ENCODE measurements around the gene TTLL8.

The TTLL8 gene

DNA sequence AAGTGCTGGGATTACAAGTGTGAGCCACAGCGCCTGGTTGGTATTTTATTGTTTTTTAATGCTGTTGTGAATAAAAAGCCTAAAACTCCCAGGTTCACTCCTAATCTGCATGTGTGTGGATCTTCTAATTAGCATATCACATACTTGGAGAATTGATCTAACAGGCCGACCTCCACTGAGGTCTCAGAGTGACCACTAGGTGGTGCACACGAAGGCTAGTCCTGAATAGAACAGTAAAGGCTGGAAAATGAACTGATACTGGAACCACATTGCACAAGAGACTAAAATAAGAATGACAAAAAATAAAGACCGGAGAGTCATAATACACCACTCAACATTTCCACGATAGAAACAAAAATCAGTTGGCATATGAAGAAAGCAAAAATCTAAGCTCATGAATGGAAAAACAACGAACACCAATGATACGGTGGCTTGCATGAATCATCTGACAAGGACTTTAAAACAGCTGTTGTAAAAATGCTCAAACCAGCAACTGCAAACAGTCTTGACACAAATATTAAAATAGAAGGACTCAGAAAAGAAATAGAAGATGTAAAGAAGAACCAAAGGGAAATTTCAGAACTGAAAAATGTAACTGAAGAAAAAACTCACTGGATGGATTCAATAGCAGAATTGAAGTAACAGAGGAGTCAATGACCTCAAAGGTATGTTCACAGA, 78.4 kb downstream of the TTLL8 start:
- DNase-seq = no peak

DNA sequence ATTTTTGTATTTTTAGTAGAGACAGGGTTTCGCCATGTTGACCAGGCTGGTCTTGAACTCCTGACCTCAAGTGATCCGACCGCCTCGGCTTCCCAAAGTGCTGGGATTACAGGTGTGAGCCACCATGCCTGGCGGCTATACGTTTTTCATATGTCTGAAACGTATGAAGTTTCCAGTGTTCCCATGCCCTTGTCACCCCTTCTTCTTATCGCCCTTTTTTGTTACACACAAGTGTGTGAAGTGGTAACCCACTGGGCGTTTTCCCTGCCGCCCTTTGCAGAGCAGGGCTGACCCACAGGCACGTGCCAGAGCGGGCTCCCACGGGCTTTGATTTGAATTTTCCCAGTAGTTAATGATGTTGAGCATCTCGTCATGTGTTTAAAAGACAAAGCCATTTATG, 80.5 kb downstream of the TTLL8 start:
- no peak for DNase-seq

DNA sequence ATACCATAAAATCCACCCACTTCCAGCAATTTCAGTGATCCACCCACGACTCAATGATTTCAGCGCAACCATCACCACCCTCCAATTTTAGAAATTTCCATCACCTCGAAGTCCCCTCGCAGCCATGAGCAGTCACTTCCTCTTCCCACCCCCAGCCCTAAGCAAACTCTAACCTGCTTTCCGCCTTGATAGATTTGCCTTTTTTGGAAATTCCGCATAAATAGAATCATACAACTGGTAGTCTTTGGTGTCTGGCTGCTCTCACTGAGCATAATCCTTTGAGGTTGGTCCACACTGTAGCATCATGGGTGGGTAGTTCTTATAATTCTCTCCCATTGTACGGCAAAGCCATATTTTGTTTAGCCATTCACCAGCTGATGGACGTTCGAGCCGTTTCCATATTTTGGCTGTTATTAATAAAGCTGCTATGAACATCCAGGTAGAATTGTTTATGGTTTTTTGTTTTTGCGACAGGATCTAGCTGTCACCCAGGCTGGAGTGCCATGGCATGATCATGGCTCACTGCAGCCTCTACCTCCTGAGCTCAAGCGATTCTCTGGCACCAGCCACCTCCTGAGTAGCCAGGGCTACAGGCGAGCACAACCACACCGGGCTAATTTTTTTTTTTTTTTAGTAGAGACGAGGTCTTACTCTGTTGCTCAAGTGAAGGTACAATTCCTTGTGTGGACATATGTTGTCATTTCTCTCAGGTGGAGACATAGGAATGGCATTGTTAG, 81.5 kb downstream of the TTLL8 start:
- peak; percentile 41 for DNase-seq

DNA sequence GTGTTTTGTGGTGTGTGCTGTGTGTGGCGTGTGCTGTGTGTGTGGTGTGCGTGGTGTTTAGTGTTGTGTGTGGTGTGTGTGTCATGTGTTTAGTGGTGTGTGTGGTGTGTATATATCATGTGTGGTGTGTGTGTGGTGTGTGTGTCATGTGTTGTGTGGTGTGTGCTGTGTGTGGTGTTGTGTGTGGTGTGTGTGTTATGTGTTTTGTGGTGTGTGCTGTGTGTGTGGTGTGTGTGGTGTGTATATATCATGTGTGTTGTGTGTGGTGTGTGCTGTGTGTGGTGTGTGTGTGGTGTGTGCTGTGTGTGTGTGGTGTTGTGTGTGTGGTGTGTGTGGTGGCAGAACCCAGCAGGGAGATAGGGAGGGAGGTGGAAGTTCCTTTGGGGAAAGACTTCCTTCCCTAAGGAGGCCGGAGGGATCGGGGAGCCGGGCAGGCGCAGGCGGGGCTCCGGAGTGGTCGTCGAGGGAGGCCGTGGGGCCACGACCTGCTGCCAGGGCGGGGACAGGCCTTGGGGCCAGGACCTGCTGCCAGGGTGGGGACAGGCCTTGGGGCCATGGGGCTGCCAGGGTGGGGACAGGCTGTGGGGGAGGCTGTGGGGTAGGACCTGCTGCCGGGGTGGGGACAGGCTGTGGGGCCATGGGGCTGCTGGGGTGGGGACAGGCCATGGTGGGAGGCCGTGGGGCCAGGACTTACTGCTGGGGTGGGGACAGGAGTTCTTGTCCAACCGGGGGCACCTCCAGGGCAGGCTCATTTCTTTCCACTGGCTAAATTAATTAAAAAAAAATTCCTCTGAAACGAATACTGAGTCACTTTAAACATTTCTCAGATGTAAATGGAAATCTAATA, 82.3 kb downstream of the TTLL8 start:
- DNase-seq = peak; percentile 48

DNA sequence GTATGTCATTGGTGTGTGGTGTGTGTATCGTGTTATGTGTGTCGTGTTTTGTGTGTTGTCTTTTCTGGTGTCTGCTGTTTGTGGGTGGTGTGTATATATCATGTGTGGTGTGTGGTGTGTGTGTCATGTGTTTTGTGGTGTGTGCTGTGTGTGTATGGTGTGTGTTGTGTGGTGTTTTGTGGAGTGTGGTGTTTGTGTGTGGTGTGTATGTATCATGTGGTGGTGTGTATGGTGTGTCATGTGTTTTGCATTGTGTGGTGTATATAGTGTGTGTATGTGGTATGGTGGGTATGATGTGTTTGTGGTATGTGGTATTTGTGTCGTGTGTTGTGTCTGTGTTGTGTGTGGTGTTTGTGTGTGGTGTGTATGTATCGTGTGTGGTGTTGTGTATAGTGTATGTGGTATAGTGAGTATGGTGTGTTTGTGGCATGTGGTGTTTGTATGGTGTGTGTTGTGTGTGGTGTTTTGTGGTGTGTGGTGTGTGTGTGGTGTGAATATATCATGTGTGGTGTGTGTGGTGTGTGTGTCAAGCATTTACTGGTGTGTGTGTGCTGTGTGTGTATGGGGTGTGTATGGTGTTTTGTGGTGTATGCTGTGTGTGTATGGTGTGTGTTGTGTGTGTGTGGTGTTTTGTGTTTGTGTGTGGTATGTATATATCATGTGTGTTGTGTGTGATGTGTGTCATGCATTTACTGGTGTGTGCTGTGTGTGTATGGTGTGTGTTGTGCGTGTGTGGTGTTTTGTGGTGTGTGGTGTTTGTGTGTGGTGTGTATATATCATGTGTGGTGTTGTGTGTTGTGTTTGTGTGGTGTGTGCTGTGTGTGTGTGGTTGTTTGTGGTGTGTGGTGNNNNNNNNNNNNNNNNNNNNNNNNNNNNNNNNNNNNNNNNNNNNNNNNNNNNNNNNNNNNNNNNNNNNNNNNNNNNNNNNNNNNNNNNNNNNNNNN, 84.8 kb downstream of the TTLL8 start:
- peak; percentile 42 for DNase-seq

DNA sequence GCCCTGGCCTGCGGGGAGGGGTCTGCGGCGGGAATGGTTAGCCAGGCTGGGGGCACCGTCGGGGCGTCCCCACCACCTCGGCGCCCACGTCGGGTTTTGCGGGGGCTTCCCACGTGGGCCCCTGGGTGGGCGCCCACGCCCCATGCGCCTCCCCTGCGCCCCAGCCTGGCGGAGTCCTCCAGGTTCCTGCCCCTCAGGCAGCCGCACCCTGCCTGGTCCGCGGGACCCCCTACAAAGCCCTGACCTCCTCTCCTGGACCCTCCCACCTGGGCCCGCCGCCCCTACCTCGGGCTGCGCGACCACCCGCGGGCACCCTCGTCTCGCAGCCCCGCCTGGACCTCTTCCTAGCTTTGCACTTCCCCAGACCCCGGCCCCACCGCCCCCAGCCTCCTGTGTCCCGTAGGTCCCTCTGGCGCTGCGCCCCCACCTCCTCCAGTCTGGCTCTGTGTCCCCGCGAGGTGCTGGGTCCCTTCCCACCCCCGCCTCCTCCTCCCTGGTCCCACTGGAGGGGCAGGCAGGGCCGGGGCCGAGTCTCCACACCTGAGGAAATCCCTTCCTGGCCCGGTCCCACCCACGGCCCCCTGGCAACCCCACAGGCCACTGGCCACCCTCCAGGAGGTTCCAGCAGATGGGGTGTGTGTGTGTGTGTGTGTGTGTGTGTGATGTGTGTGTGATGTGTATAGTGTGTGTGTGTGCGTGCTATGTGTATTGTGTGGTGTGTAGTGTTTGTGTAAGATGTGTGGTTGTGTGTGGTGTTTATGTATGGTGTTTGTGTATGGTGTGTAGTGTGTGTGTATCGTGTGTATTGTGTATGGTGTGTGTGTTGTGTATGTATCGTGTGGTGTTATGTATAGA, 85.7 kb downstream of the TTLL8 start:
- peak; percentile 42 for DNase-seq

DNA sequence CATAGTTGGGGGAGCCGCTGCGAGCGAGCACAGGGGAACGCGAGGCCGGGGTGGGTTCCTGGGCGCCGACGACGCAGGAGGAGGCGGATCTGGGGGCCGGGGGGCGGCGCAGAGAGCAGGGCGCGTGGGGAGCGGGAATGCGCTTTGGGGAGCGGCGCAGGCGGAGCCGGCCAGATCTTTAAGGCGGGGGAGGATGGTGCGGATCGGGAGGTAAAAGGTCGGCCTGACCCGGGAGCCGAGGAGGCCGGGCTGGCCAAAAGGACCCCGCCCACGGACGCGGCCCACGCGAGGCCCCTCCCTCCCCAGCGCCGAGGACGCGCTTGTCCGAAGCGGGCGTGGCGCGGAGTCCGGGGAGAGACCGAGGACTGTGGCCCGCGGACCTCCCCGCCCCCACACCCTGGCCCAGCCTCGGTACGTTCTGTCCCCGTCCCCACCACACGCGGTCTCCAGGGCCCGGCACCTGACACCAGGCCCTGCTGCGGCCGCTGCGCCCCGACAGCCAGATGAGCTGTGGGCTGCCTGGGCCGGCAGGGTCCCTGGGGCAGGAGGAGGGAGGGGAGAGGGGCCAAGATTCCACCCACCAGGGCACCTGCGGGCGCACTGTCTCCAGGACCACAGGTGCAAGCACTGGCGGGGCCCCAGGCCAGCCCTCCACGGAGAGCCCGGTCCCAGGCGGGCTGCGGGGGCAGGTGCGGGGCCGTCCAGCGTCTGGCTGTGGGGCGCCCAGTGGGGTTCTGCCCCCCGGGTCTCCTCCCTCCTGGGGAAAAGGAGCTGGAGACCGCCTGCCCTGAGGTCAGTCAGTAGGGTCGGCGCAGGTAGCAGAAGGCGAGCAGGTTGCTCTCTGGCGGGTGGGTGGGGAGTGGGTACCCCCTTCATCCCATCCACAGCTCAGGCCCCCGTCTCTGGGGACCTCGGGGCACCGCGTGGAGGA, 86.6 kb downstream of the TTLL8 start:
- DNase-seq = peak; percentile 50

DNA sequence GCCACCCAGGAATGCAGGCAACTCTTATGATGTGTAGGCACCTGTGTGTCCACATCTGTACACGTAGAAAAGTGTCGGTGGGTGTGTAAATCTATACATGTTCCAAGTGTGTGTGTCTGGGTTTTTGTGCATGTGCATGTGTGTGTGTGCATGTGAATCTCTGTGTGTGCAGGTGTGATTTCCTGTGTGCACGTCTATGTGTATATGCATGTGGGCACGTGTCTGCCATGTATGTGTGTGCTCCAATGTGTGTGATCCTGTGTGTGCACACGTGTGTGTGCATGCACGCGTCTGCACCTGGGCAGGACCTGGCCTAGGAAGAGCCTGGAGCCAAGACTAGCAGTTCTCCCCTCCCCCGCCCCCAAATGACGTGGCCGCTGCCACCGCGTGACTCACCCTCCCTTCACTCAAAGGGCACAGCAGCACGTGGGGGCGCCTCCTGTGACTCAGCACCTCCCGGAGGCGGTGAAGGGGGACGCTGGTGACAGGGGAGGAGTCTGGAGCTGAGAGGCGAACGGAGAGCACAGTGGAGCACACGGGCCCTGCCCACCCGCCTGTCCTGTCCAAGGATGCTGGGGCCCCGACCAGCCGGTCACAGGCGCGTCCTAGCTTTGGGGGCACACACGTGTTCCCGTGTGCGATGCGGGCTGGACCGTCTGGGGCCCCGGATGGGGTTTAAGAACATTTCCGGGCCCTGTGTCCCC, 87.4 kb downstream of the TTLL8 start:
- DNase-seq = peak; percentile 69

DNA sequence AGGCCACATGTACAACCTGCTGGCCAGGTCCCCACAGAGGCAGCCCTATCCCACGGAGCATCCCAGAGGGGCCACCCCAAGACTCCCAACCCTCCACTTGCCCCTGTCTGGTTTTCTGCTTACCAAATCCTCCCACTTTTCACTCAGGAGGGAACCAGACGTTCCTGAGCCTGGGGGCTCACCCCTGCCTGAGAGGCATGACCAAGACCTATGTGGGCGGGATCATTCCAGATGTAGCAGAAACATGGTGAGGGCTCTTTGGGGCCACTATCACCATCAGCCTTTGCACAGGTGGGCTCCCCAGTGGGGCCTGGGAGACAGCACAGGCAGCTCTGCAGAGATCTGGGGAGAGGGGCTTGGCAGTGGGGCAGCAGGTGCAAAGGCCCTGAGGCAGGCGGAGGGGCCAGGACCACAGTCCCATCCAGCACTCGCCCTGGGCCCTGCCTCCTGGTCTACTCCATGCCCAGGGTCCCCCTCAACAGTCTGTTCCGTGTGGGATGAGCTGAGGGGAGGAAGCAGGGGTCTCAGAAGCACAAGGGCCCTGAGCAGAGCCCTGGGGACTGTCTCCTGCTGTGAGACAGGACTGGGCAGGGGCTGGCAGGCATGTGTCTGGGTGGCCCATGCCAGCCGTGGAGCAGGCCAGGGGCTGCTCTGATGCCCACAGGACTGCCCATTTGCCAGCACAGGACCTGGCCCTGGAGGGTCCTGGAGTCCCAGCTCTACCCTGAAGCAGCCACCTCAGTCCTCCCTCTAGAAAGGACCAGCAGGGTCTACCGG, 88.2 kb downstream of the TTLL8 start:
- DNase-seq = no peak

DNA sequence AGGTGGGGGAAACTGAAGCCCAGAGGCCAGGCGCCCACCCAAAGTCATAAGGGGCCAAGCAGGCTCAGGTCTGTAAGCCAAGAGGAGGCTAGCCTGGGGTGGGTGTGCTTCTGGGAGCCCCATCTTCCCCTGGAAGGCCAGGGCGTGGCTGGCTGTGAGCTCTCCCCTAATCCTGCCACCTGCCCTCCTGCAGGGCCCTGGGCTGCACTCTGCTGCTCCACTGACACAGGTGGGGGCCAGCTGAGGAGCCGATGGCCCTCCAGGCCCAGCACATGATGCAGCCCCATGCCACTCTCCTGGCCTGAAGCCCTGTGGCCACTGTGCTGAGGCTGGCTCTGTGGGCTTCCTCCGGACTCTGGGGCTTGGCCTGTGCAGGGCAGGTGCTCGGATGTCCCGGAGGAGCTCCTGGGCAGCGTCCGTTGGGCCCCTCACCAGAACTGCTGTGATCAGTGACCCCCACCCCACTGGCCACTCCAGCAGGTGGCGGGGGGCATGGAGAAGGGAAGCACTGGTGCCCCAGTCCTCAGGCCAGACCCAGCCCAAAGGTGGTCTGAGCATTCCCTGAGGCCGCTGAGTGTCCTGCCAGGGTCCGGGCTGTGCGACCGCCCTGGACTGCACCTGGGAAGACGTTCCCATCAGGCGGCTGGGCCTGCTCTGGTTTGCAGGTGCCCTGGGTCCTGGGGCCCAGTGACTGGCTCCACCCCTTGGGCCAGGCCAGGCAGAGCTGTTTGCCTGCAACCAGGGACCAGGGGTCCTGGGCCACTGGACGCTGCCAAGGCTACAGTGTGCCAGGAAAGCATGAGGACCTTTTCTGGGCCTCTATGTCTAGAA, 89.1 kb downstream of the TTLL8 start:
- peak; percentile 40 for DNase-seq

Data from right forelimb (tissue), 1 donor.